Stimulated activated naive CD8-positive, alpha-beta T cell treated with anti-CD3 and anti-CD28 coated beads, Interleukin-15, Interleukin-2, amounts not matched to agents 100 U/mL and 50 U/mL, for 24 hours (primary cell): ENCODE results near the gene METTL16.
"Not testable (repeated sequence)": the region's sequence is repeated elsewhere in the genome, so short reads cannot be mapped to it uniquely, and the experiment has no call there.

Experiments
- ATAC-seq: fragments of 150-1000 bp; cut with Tn5 transposase; one replicate; pipeline ENCODE4 v1.10.0; 2021
- DNase-seq: peaks from one replicate; pipeline ENCODE4 v3.0.0; 2021

The METTL16 gene

GRCh38 chr17:2511462-2512369 lies at the start of gene METTL16:
METTL16 (minus strand) TSS chr17:2511888; CDS start chr17:2502331, 9,557 bp downstream.
- ATAC-seq (peak; percentile 99), DNase-seq (peak; percentile 97)

- ATAC-seq (no peak), DNase-seq (no peak)
Observed at GRCh38 chr17:2560658-2561057, 49.0 kb upstream of the METTL16 start.

- ATAC-seq = no peak
- DNase-seq = no peak
Observed at GRCh38 chr17:2551928-2552327, 40.2 kb upstream of the METTL16 start.

GRCh38 chr17:2551493-2551892 lies 39.8 kb upstream of the METTL16 start:
- no peak for DNase-seq
- no peak for ATAC-seq

GRCh38 chr17:2549392-2550211 lies 37.9 kb upstream of the METTL16 start:
- ATAC-seq = no peak
- DNase-seq = no peak

GRCh38 chr17:2548026-2548425 lies 36.3 kb upstream of the METTL16 start:
- not testable (repeated sequence) for ATAC-seq

GRCh38 chr17:2547176-2547575 lies 35.5 kb upstream of the METTL16 start:
- ATAC-seq = no peak
- DNase-seq = no peak

More at GRCh38 chr17:2548026-2548425, 36.3 kb upstream of the METTL16 start:
- DNase-seq = not testable (repeated sequence)

GRCh38 chr17:2545393-2545792 lies 33.7 kb upstream of the METTL16 start:
- no peak for DNase-seq
- no peak for ATAC-seq

- peak; percentile 31 for DNase-seq
- peak; percentile 86 for ATAC-seq
Observed at GRCh38 chr17:2542456-2542855, 30.8 kb upstream of the METTL16 start.

- ATAC-seq (no peak), DNase-seq (no peak)
Observed at GRCh38 chr17:2542056-2542455, 30.4 kb upstream of the METTL16 start.

- DNase-seq, ATAC-seq: not testable (repeated sequence)
Observed at GRCh38 chr17:2537579-2537978, 25.9 kb upstream of the METTL16 start.

- ATAC-seq (no peak), DNase-seq (no peak)
Observed at GRCh38 chr17:2532146-2532720, 20.5 kb upstream of the METTL16 start.

- ATAC-seq = peak; percentile 94
- peak; percentile 20 for DNase-seq
Observed at GRCh38 chr17:2531243-2531954, 19.7 kb upstream of the METTL16 start.

- not testable (repeated sequence) for DNase-seq, ATAC-seq
Observed at GRCh38 chr17:2521775-2522410, 10.2 kb upstream of the METTL16 start.

- no peak for ATAC-seq
Observed at GRCh38 chr17:2521257-2521656, 9.6 kb upstream of the METTL16 start.

GRCh38 chr17:2517539-2517938 lies 5.9 kb upstream of the METTL16 start:
- ATAC-seq (no peak), DNase-seq (no peak)

More at GRCh38 chr17:2521257-2521656, 9.6 kb upstream of the METTL16 start:
- DNase-seq = no peak

GRCh38 chr17:2511138-2511461 lies 588 bp downstream of the METTL16 start:
- no peak for DNase-seq
- ATAC-seq = no peak

GRCh38 chr17:2510559-2510958 lies 1.1 kb downstream of the METTL16 start:
- ATAC-seq = no peak
- DNase-seq = no peak

- no peak for DNase-seq
- no peak for ATAC-seq
Observed at GRCh38 chr17:2508035-2508434, 3.7 kb downstream of the METTL16 start.

GRCh38 chr17:2507015-2507414 lies 4.7 kb downstream of the METTL16 start:
- not testable (repeated sequence) for ATAC-seq, DNase-seq

GRCh38 chr17:2503627-2504026 lies 8.1 kb downstream of the METTL16 start:
- ATAC-seq = no peak

More at GRCh38 chr17:2503627-2504026, 8.1 kb downstream of the METTL16 start:
- no peak for DNase-seq
